WTC11 (cell line): ENCODE data around the gene CARD11.

Source experiments
- AFF4 ChIP-seq: sonication (generic); formaldehyde crosslinking; IDR thresholded peaks from 2 replicates; pipeline ENCODE4 v1.8.1; 2023; ENCODE audit warnings: mild to moderate bottlenecking, missing genetic modification reagents, borderline replicate concordance
- CTCF ChIP-seq: fragments of 200-600 bp; IDR thresholded peaks from 2 replicates; pipeline ENCODE4 v1.8.0; 2022; ENCODE audit warnings: antibody characterized with exemption
- ZNF138 ChIP-seq: sonication (generic); formaldehyde crosslinking; conservative IDR thresholded peaks from 2 replicates; pipeline ENCODE4 v1.8.1; 2022; ENCODE audit warnings: mild to moderate bottlenecking, moderate library complexity, missing genetic modification reagents

- no peak for TF ChIP-seq CTCF
- no peak for TF ChIP-seq ZNF138 (CRISPR knock-in tag)
- no peak for TF ChIP-seq AFF4 (CRISPR knock-in tag)
These were observed 14.5 kb downstream of the CARD11 start for GRCh38 chr7:3029138-3029537.
